Measurements from ENCODE around the gene MAPK1IP1L. TPM values are rescaled to one million over a fixed set of nuclear protein-coding genes. Genes with fewer than 3 reads are reported as not detected.
A peak's percentile ranks its signal among the peaks of the same experiment; 100 is the strongest.

The MAPK1IP1L gene
- total and polyA plus RNA-seq, 2 experiments from 2014 or later = 72.4 to 162 TPM

DNA sequence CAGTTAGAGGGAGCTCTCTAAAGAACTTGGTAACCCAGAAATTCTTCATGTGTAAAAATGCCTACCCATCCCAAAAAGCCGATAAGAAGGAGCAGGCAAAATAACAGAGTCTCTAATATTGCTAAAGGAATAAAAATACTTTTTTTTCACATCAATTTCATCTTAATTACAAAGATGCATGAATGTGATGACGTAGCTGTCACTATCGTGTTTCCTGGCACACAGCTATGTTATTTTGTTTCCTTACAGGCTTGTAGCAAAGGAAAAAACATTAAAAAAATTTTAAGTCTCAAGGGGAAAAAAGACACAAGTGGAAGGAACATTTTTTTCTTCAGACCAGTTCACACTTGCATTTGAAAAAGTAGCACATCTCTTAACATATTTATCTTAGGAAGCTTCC, 67.3 kb downstream of the MAPK1IP1L start:
- Histone ChIP-seq H3K27me3 (ENCODE audit: insufficient read depth) (no peaks in the 10 kb centered on the region), H3F3A (replicated peaks; ENCODE audit: low read depth) (no peaks in the 10 kb centered on the region), H3K9me2 (ENCODE audit: insufficient read depth) (no peaks in the 10 kb centered on the region), H4K20me1 (replicated peaks; ENCODE audit: insufficient read depth) (no peaks in the 10 kb centered on the region), H3K79me2 (replicated peaks; ENCODE audit: insufficient read depth) (no peaks in the 10 kb centered on the region), H2AFZ (peak overlapping the region; percentile 69; the same call in 1 of the 2 replicates), H3K36me3 (ENCODE audit: insufficient read depth) (no peaks in the 10 kb centered on the region), H3K4me3 (no peak overlapping the region), H3K27ac (ENCODE audit: low read depth) (no peak overlapping the region), H3K4me2 (no peak overlapping the region), H3K4me1 (ENCODE audit: insufficient read depth) (no peaks in the 10 kb centered on the region)
- H3K9me3 Mint-ChIP-seq = no peaks in the 10 kb centered on the region
- H3K36me3 Mint-ChIP-seq (ENCODE audit: low read depth) = no peaks in the 10 kb centered on the region
- no peak overlapping the region for H3K27ac Mint-ChIP-seq
- peaks cover 13% of the 10 kb centered on the region for H3K4me1 Mint-ChIP-seq
- H3K4me3 Mint-ChIP-seq = no peak overlapping the region
- ATAC-seq (no peak), DNase-seq (ENCODE audit: low spot score) (no peak)
- TF ChIP-seq POLR2AphosphoS5 (IDR thresholded peaks at IDR 0.05; ENCODE audit: low read depth) = no peak
- no peak for TF ChIP-seq EZH2 (IDR thresholded peaks at IDR 0.05; ENCODE audit: low read depth, unreplicated experiment)
- no peak for TF ChIP-seq EZH2phosphoT487 (IDR thresholded peaks at IDR 0.05; ENCODE audit: unreplicated experiment)
- TF ChIP-seq STAT1 (IDR thresholded peaks at IDR 0.05; ENCODE audit: unreplicated experiment) = no peak
- no peak for TF ChIP-seq JUNB (IDR thresholded peaks at IDR 0.05; ENCODE audit: unreplicated experiment)
- TF ChIP-seq, protein P1, sequence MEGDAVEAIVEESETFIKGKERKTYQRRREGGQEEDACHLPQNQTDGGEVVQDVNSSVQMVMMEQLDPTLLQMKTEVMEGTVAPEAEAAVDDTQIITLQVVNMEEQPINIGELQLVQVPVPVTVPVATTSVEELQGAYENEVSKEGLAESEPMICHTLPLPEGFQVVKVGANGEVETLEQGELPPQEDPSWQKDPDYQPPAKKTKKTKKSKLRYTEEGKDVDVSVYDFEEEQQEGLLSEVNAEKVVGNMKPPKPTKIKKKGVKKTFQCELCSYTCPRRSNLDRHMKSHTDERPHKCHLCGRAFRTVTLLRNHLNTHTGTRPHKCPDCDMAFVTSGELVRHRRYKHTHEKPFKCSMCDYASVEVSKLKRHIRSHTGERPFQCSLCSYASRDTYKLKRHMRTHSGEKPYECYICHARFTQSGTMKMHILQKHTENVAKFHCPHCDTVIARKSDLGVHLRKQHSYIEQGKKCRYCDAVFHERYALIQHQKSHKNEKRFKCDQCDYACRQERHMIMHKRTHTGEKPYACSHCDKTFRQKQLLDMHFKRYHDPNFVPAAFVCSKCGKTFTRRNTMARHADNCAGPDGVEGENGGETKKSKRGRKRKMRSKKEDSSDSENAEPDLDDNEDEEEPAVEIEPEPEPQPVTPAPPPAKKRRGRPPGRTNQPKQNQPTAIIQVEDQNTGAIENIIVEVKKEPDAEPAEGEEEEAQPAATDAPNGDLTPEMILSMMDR (conservative IDR thresholded peaks at IDR 0.05; ENCODE audit: low read depth in 2 of 2) = no peak
- TF ChIP-seq ZNF331 (CRISPR knock-in tag; IDR thresholded peaks at IDR 0.05; ENCODE audit: low read depth) = no peak
- no peak for TF ChIP-seq ZNF114 (CRISPR knock-in tag; IDR thresholded peaks at IDR 0.05)
- TF ChIP-seq, protein P2, sequence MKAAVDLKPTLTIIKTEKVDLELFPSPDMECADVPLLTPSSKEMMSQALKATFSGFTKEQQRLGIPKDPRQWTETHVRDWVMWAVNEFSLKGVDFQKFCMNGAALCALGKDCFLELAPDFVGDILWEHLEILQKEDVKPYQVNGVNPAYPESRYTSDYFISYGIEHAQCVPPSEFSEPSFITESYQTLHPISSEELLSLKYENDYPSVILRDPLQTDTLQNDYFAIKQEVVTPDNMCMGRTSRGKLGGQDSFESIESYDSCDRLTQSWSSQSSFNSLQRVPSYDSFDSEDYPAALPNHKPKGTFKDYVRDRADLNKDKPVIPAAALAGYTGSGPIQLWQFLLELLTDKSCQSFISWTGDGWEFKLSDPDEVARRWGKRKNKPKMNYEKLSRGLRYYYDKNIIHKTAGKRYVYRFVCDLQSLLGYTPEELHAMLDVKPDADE (IDR thresholded peaks at IDR 0.05) = no peak
- TF ChIP-seq, protein P3, sequence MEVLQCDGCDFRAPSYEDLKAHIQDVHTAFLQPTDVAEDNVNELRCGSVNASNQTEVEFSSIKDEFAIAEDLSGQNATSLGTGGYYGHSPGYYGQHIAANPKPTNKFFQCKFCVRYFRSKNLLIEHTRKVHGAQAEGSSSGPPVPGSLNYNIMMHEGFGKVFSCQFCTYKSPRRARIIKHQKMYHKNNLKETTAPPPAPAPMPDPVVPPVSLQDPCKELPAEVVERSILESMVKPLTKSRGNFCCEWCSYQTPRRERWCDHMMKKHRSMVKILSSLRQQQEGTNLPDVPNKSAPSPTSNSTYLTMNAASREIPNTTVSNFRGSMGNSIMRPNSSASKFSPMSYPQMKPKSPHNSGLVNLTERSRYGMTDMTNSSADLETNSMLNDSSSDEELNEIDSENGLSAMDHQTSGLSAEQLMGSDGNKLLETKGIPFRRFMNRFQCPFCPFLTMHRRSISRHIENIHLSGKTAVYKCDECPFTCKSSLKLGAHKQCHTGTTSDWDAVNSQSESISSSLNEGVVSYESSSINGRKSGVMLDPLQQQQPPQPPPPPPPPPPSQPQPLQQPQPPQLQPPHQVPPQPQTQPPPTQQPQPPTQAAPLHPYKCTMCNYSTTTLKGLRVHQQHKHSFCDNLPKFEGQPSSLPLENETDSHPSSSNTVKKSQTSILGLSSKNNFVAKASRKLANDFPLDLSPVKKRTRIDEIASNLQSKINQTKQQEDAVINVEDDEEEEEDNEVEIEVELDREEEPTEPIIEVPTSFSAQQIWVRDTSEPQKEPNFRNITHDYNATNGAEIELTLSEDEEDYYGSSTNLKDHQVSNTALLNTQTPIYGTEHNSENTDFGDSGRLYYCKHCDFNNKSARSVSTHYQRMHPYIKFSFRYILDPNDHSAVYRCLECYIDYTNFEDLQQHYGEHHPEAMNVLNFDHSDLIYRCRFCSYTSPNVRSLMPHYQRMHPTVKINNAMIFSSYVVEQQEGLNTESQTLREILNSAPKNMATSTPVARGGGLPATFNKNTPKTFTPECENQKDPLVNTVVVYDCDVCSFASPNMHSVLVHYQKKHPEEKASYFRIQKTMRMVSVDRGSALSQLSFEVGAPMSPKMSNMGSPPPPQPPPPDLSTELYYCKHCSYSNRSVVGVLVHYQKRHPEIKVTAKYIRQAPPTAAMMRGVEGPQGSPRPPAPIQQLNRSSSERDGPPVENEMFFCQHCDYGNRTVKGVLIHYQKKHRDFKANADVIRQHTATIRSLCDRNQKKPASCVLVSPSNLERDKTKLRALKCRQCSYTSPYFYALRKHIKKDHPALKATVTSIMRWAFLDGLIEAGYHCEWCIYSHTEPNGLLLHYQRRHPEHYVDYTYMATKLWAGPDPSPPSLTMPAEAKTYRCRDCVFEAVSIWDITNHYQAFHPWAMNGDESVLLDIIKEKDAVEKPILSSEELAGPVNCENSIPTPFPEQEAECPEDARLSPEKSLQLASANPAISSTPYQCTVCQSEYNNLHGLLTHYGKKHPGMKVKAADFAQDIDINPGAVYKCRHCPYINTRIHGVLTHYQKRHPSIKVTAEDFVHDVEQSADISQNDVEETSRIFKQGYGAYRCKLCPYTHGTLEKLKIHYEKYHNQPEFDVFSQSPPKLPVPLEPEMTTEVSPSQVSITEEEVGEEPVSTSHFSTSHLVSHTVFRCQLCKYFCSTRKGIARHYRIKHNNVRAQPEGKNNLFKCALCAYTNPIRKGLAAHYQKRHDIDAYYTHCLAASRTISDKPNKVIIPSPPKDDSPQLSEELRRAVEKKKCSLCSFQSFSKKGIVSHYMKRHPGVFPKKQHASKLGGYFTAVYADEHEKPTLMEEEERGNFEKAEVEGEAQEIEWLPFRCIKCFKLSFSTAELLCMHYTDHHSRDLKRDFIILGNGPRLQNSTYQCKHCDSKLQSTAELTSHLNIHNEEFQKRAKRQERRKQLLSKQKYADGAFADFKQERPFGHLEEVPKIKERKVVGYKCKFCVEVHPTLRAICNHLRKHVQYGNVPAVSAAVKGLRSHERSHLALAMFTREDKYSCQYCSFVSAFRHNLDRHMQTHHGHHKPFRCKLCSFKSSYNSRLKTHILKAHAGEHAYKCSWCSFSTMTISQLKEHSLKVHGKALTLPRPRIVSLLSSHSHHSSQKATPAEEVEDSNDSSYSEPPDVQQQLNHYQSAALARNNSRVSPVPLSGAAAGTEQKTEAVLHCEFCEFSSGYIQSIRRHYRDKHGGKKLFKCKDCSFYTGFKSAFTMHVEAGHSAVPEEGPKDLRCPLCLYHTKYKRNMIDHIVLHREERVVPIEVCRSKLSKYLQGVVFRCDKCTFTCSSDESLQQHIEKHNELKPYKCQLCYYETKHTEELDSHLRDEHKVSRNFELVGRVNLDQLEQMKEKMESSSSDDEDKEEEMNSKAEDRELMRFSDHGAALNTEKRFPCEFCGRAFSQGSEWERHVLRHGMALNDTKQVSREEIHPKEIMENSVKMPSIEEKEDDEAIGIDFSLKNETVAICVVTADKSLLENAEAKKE (CRISPR knock-in tag; IDR thresholded peaks at IDR 0.05) = no peak
- TF ChIP-seq NANOG (IDR thresholded peaks at IDR 0.05; ENCODE audit: borderline replicate concordance) = no peak
- no peak for TF ChIP-seq CREB1 (CRISPR knock-in tag; IDR thresholded peaks at IDR 0.05; ENCODE audit: low read depth)
- TF ChIP-seq, protein P4, sequence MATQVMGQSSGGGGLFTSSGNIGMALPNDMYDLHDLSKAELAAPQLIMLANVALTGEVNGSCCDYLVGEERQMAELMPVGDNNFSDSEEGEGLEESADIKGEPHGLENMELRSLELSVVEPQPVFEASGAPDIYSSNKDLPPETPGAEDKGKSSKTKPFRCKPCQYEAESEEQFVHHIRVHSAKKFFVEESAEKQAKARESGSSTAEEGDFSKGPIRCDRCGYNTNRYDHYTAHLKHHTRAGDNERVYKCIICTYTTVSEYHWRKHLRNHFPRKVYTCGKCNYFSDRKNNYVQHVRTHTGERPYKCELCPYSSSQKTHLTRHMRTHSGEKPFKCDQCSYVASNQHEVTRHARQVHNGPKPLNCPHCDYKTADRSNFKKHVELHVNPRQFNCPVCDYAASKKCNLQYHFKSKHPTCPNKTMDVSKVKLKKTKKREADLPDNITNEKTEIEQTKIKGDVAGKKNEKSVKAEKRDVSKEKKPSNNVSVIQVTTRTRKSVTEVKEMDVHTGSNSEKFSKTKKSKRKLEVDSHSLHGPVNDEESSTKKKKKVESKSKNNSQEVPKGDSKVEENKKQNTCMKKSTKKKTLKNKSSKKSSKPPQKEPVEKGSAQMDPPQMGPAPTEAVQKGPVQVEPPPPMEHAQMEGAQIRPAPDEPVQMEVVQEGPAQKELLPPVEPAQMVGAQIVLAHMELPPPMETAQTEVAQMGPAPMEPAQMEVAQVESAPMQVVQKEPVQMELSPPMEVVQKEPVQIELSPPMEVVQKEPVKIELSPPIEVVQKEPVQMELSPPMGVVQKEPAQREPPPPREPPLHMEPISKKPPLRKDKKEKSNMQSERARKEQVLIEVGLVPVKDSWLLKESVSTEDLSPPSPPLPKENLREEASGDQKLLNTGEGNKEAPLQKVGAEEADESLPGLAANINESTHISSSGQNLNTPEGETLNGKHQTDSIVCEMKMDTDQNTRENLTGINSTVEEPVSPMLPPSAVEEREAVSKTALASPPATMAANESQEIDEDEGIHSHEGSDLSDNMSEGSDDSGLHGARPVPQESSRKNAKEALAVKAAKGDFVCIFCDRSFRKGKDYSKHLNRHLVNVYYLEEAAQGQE (IDR thresholded peaks at IDR 0.05; ENCODE audit: unreplicated experiment) = no peak
- H3K27me3 Mint-ChIP-seq (ENCODE audit: insufficient read depth, low read depth, poor library complexity) = peaks cover 8% of the 10 kb centered on the region

Measured in GM23338 (cell line).